SK-N-SH (cell line): ENCODE results near the gene GRIP1.
"Not testable (repeated sequence)": the region's sequence is repeated elsewhere in the genome, so short reads cannot be mapped to it uniquely, and the experiment has no call there.

Source experiments
- GABPA ChIP-seq: IDR thresholded peaks from 2 replicates; pipeline ENCODE4 v1.4.0; 2012; ENCODE audit warnings: low read depth, mild to moderate bottlenecking
- JUND ChIP-seq: IDR thresholded peaks from 2 replicates; pipeline ENCODE4 v1.4.0; 2012
- MEF2A ChIP-seq: IDR thresholded peaks from 2 replicates; pipeline ENCODE4 v1.4.0; 2012; ENCODE audit warnings: low read depth, borderline replicate concordance
- NRF1 ChIP-seq: IDR thresholded peaks from 2 replicates; pipeline ENCODE4 v1.6.1; 2012; ENCODE audit warnings: low read depth, mild to moderate bottlenecking, low read length
- POLR2AphosphoS5 ChIP-seq: IDR thresholded peaks from 2 replicates; pipeline ENCODE4 v1.6.1; 2012; ENCODE audit warnings: low read depth, low read length
- RXRA ChIP-seq: IDR thresholded peaks from 2 replicates; pipeline ENCODE4 v1.4.0; 2012; ENCODE audit warnings: low read depth, mild to moderate bottlenecking, borderline replicate concordance
- TCF12 ChIP-seq: IDR thresholded peaks from 2 replicates; pipeline ENCODE4 v1.4.0; 2012
- YY1 ChIP-seq: IDR thresholded peaks from 2 replicates; pipeline ENCODE4 v1.4.0; 2012; ENCODE audit warnings: low read depth, mild to moderate bottlenecking
- TF ChIP-seq, protein P1 (sequence below): fragments of 200-600 bp; sonication (generic); IDR thresholded peaks from 2 replicates; pipeline ENCODE4 v1.6.1; 2017; ENCODE audit warnings: antibody characterized with exemption, mild to moderate bottlenecking, moderate library complexity
- TF ChIP-seq, protein P2 (sequence below): IDR thresholded peaks from 2 replicates; pipeline ENCODE4 v1.6.1; 2012; ENCODE audit warnings: mild to moderate bottlenecking, low read depth, low read length, moderate library complexity

DNA sequence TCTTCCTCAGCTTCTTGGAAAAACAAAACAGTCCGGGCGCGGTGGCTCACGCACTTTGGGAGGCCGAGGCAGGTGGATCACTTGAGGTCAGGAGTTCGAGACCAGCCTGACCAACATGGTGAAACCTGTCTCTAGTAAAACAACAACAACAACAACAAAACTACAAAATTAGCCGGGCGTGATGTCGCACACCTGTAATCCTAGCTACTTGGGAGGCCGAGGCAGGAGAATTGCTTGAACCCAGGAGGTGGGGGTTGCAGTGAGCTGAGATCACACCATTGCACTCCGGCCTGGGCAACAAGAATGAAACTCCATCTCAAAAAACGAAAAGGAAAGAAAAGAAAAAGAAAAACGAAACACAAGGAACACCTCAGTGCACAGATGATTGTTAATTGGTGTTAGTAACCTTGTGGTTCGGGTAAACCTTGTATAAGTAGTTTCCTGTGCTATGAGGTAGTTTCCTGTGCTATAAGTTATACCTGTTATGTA, 375.5 kb downstream of the GRIP1 start:
- not testable (repeated sequence) for TF ChIP-seq JUND, YY1, POLR2AphosphoS5, MEF2A, TCF12, RXRA, NRF1, GABPA
- TF ChIP-seq, protein P1, sequence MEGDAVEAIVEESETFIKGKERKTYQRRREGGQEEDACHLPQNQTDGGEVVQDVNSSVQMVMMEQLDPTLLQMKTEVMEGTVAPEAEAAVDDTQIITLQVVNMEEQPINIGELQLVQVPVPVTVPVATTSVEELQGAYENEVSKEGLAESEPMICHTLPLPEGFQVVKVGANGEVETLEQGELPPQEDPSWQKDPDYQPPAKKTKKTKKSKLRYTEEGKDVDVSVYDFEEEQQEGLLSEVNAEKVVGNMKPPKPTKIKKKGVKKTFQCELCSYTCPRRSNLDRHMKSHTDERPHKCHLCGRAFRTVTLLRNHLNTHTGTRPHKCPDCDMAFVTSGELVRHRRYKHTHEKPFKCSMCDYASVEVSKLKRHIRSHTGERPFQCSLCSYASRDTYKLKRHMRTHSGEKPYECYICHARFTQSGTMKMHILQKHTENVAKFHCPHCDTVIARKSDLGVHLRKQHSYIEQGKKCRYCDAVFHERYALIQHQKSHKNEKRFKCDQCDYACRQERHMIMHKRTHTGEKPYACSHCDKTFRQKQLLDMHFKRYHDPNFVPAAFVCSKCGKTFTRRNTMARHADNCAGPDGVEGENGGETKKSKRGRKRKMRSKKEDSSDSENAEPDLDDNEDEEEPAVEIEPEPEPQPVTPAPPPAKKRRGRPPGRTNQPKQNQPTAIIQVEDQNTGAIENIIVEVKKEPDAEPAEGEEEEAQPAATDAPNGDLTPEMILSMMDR, result not testable (repeated sequence)
- TF ChIP-seq, protein P2, sequence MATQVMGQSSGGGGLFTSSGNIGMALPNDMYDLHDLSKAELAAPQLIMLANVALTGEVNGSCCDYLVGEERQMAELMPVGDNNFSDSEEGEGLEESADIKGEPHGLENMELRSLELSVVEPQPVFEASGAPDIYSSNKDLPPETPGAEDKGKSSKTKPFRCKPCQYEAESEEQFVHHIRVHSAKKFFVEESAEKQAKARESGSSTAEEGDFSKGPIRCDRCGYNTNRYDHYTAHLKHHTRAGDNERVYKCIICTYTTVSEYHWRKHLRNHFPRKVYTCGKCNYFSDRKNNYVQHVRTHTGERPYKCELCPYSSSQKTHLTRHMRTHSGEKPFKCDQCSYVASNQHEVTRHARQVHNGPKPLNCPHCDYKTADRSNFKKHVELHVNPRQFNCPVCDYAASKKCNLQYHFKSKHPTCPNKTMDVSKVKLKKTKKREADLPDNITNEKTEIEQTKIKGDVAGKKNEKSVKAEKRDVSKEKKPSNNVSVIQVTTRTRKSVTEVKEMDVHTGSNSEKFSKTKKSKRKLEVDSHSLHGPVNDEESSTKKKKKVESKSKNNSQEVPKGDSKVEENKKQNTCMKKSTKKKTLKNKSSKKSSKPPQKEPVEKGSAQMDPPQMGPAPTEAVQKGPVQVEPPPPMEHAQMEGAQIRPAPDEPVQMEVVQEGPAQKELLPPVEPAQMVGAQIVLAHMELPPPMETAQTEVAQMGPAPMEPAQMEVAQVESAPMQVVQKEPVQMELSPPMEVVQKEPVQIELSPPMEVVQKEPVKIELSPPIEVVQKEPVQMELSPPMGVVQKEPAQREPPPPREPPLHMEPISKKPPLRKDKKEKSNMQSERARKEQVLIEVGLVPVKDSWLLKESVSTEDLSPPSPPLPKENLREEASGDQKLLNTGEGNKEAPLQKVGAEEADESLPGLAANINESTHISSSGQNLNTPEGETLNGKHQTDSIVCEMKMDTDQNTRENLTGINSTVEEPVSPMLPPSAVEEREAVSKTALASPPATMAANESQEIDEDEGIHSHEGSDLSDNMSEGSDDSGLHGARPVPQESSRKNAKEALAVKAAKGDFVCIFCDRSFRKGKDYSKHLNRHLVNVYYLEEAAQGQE, result not testable (repeated sequence)
